ENCODE measurements around the gene EFNA5. TPM values are rescaled to one million over a fixed set of nuclear protein-coding genes. Genes with fewer than 3 reads are reported as not detected.
A peak's percentile ranks its signal among the peaks of the same experiment; 100 is the strongest.

EFNA5 gene
- total RNA-seq, 1 donor from 2014 or later, result 2.2 TPM

- DNase-seq (ENCODE audit: low spot score in 2 of 2), result no peak
- no peaks in the 10 kb centered on the region for H3K36me3 ChIP-seq
- intact Hi-C loops (cut with DNase I), result no loop called here
- no peak overlapping the region for H3K27ac ChIP-seq
- TF ChIP-seq CTCF (IDR thresholded peaks at IDR 0.05), result no peak
- no peaks in the 10 kb centered on the region for H3K4me1 ChIP-seq
- H3K4me3 ChIP-seq, result no peak overlapping the region
- no peaks in the 10 kb centered on the region for H3K27me3 ChIP-seq
- H3K9me3 ChIP-seq, result no peaks in the 10 kb centered on the region
These were observed 67.8 kb downstream of the EFNA5 start for GRCh38 chr5:107602896-107603295.

GRCh38 chr5:107601076-107601475 lies 69.7 kb downstream of the EFNA5 start:
- no peaks in the 10 kb centered on the region for H3K4me1 ChIP-seq
- H3K27me3 ChIP-seq, result no peaks in the 10 kb centered on the region
- H3K9me3 ChIP-seq, result no peaks in the 10 kb centered on the region
- H3K36me3 ChIP-seq, result no peaks in the 10 kb centered on the region
- no peak for DNase-seq (ENCODE audit: low spot score in 2 of 2)
- intact Hi-C loops (cut with DNase I), result no loop called here
- H3K27ac ChIP-seq, result no peak overlapping the region
- no peak for TF ChIP-seq CTCF (IDR thresholded peaks at IDR 0.05)
- no peak overlapping the region for H3K4me3 ChIP-seq

- Histone ChIP-seq H3K4me3 (no peak overlapping the region), H3K4me1 (no peaks in the 10 kb centered on the region), H3K36me3 (no peaks in the 10 kb centered on the region), H3K27ac (no peak overlapping the region), H3K27me3 (no peaks in the 10 kb centered on the region), H3K9me3 (no peaks in the 10 kb centered on the region)
- no peak for DNase-seq (ENCODE audit: low spot score in 2 of 2)
- intact Hi-C loops (cut with DNase I), result no loop called here
- TF ChIP-seq CTCF (IDR thresholded peaks at IDR 0.05), result no peak
These were observed 71.8 kb downstream of the EFNA5 start for GRCh38 chr5:107598958-107599357.

GRCh38 chr5:107597803-107598202 lies 72.9 kb downstream of the EFNA5 start:
- no peak overlapping the region for H3K27ac ChIP-seq
- intact Hi-C loops (cut with DNase I), result no loop called here

GRCh38 chr5:107597247-107597646 lies 73.5 kb downstream of the EFNA5 start:
- intact Hi-C loops (cut with DNase I), result no loop called here
- H3K27me3 ChIP-seq, result no peaks in the 10 kb centered on the region
- DNase-seq (ENCODE audit: low spot score in 2 of 2), result no peak
- H3K27ac ChIP-seq, result no peak overlapping the region
- TF ChIP-seq CTCF (IDR thresholded peaks at IDR 0.05), result no peak
- H3K4me1 ChIP-seq, result peaks cover 0 to 7% of the 10 kb centered on the region in 2 donors
- no peaks in the 10 kb centered on the region for H3K36me3 ChIP-seq
- peak overlapping the region in 1 of 2 donors; percentile 27 for H3K4me3 ChIP-seq
- H3K9me3 ChIP-seq, result no peaks in the 10 kb centered on the region

More at GRCh38 chr5:107597803-107598202, 72.9 kb downstream of the EFNA5 start:
- TF ChIP-seq CTCF (IDR thresholded peaks at IDR 0.05), result no peak
- no peak for DNase-seq (ENCODE audit: low spot score in 2 of 2)
- H3K36me3 ChIP-seq, result no peaks in the 10 kb centered on the region
- H3K4me3 ChIP-seq, result no peak overlapping the region
- H3K4me1 ChIP-seq, result peaks cover 0 to 7% of the 10 kb centered on the region in 2 donors
- no peaks in the 10 kb centered on the region for H3K27me3 ChIP-seq
- H3K9me3 ChIP-seq, result no peaks in the 10 kb centered on the region
